Lung (tissue), 12 donors: ENCODE data around the gene RABGAP1L. TPM values are rescaled to one million over a fixed set of nuclear protein-coding genes. Genes with fewer than 3 reads are reported as not detected.
"Not testable (repeated sequence)": the region's sequence is repeated elsewhere in the genome, so short reads cannot be mapped to it uniquely, and the experiment has no call there.

ENCODE experiments used
- ATAC-seq: fragments of 200-7000 bp; cut with Tn5 transposase; one replicate; pipeline ENCODE4 v1.9.1; 2020; ENCODE audit warnings: moderate number of reproducible peaks; ENCODE audit not compliant: insufficient read depth, low FRiP score
- DNase-seq, 3 donors: peaks; one replicate each; pipeline ENCODE4 v3.0.0-alpha.2; 2013 to 2017
- H3K27ac ChIP-seq, 2 donors: one replicate each; pipeline ENCODE4 v1.5.1; 2013; ENCODE audit warnings: mild to moderate bottlenecking in 2 of 2, moderate library complexity in 2 of 2, control low read depth in 1 of 2, inconsistent platforms in 1 of 2, low read depth in 1 of 2, low read length in 1 of 2
- H3K27me3 ChIP-seq, 3 donors: one replicate each; pipeline ENCODE4 v1.5.1; 2013; ENCODE audit warnings: low read length in 2 of 3; ENCODE audit not compliant: control insufficient read depth in 3 of 3, insufficient read depth in 3 of 3
- H3K36me3 ChIP-seq, 4 donors: one replicate each; pipeline ENCODE4 v1.5.1; 2013; ENCODE audit warnings: low read length in 4 of 4, mild to moderate bottlenecking in 1 of 4, moderate library complexity in 1 of 4; ENCODE audit not compliant: control insufficient read depth in 4 of 4, insufficient read depth in 4 of 4
- H3K4me1 ChIP-seq, 5 donors: one replicate each; pipeline ENCODE4 v1.5.1; 2013; ENCODE audit warnings: low read length in 5 of 5, mild to moderate bottlenecking in 2 of 5, moderate library complexity in 1 of 5; ENCODE audit not compliant: control insufficient read depth in 5 of 5, insufficient read depth in 5 of 5
- H3K4me3 ChIP-seq: one replicate; pipeline ENCODE4 v1.5.1; 2013; ENCODE audit warnings: mild to moderate bottlenecking, control low read depth, moderate library complexity
- H3K9ac ChIP-seq, 2 donors: one replicate each; pipeline ENCODE4 v1.5.1; 2013; ENCODE audit warnings: low read length in 2 of 2, control low read depth in 1 of 2; ENCODE audit not compliant: insufficient read depth in 1 of 2
- H3K9me3 ChIP-seq, 4 donors: one replicate each; pipeline ENCODE4 v1.5.1; 2013; ENCODE audit warnings: low read length in 3 of 4, mild to moderate bottlenecking in 1 of 4, moderate library complexity in 1 of 4; ENCODE audit not compliant: control insufficient read depth in 4 of 4, insufficient read depth in 3 of 4
- WGBS, 2 donors: extraction: QIAGEN DNeasy Blood & Tissue Kit; methylation state at CpG; one replicate each; pipeline ENCODE4 v1.1.7; 2013; 5-methylcytosine and 5-hydroxymethylcytosine counted together
- polyA plus RNA-seq, 2 donors: library from polyadenylated mRNA; stranded (reverse); fragments of 200-250 nt; gene quantifications; one replicate each; pipeline ENCODE4 v1.2.1, GENCODE V29; 2013
- total RNA-seq, 2 donors: library from RNA; depleted of rRNA in 1 of 2; stranded (reverse); fragments of >200 nt in 1 of 2; gene quantifications; one replicate each; pipeline ENCODE4 v1.2.1, GENCODE V29; 2014 to 2021
- TF ChIP-seq, protein P1 (sequence below): IDR thresholded peaks from 2 replicates; pipeline ENCODE4 v1.5.1; 2012; ENCODE audit warnings: mild to moderate bottlenecking; ENCODE audit errors: control extremely low read depth, extremely low read depth
- donor health status: control.
- donor health status: control.
- donor health status: Bipolar disorder and iron deficiency.
- donor health status: healthy.
- donor health status: DM: yes; HTN: yes; CAD: no.

The RABGAP1L gene
- total and polyA plus RNA-seq, 4 donors: 16.0 to 123 (median 44.5) TPM

GRCh38 chr1:175023043-175023921, 864.0 kb downstream of the RABGAP1L start, which contains the start of gene MRPS14:
MRPS14 (minus strand) TSS chr1:175023425; CDS start chr1:175023408, 17 bp downstream.
- TF ChIP-seq, protein P1, sequence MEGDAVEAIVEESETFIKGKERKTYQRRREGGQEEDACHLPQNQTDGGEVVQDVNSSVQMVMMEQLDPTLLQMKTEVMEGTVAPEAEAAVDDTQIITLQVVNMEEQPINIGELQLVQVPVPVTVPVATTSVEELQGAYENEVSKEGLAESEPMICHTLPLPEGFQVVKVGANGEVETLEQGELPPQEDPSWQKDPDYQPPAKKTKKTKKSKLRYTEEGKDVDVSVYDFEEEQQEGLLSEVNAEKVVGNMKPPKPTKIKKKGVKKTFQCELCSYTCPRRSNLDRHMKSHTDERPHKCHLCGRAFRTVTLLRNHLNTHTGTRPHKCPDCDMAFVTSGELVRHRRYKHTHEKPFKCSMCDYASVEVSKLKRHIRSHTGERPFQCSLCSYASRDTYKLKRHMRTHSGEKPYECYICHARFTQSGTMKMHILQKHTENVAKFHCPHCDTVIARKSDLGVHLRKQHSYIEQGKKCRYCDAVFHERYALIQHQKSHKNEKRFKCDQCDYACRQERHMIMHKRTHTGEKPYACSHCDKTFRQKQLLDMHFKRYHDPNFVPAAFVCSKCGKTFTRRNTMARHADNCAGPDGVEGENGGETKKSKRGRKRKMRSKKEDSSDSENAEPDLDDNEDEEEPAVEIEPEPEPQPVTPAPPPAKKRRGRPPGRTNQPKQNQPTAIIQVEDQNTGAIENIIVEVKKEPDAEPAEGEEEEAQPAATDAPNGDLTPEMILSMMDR: no peak
- peak within 1 kb of the TSS; percentile 72 to 81 for H3K27ac ChIP-seq
- H3K4me3 ChIP-seq: peak within 1 kb of the TSS; percentile 76
- no peaks in the 10 kb centered on the region for H3K9me3 ChIP-seq
- peak within 1 kb of the TSS; percentile 94 to 98 for H3K9ac ChIP-seq
- ATAC-seq (peak; percentile 99), DNase-seq (peak; percentile 99 to 100 (median 99))
- WGBS, 2 donors: 3% methylated on average over 42 of the region's 42 CpGs
- H3K36me3 ChIP-seq: peaks cover 2 to 4% (median 3%) of the 10 kb centered on the region in 4 donors
- H3K4me1 ChIP-seq: peaks cover 0 to 6% (median 3%) of the 10 kb centered on the region in 5 donors
- no peaks in the 10 kb centered on the region for H3K27me3 ChIP-seq

DNA sequence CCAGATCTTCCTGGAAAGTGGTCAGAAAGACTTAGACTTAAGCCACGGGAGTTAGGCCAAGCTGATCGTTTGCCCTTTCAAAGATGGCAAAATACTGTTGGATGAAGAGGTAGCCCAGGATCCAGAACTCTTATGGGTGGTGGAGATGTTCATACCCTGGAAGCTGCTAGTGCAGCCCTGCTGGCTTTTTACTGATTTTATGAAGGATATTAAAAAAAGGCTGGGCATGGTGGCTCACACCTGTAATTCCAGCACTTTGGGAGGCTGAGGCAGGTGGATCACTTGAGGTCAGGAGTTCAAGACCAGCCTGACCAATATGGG, 864.6 kb downstream of the RABGAP1L start:
- Histone ChIP-seq H3K9ac (peak overlapping the region; percentile 33 to 75), H3K27ac (peak overlapping the region; percentile 52 to 63)
- not testable (repeated sequence) for H3K9me3 ChIP-seq, H3K4me1 ChIP-seq, H3K36me3 ChIP-seq, ATAC-seq, H3K27me3 ChIP-seq, DNase-seq, H3K4me3 ChIP-seq
- 96 to 98% methylated on average over 2 of the region's 2 CpGs for WGBS, 2 donors

- Histone ChIP-seq H3K27me3 (no peaks in the 10 kb centered on the region), H3K27ac (no peak overlapping the region), H3K9me3 (no peaks in the 10 kb centered on the region), H3K36me3 (peaks cover 0 to 4% (median 2%) of the 10 kb centered on the region in 4 donors), H3K4me1 (peaks cover 0 to 6% (median 3%) of the 10 kb centered on the region in 5 donors), H3K4me3 (no peak overlapping the region), H3K9ac (no peak overlapping the region)
- TF ChIP-seq, protein P1: no peak
- 96 to 98% methylated on average over 2 of the region's 2 CpGs for WGBS, 2 donors
- no peak for ATAC-seq
- no peak for DNase-seq
These were observed 865.5 kb downstream of the RABGAP1L start for GRCh38 chr1:175024773-175025172.

DNA sequence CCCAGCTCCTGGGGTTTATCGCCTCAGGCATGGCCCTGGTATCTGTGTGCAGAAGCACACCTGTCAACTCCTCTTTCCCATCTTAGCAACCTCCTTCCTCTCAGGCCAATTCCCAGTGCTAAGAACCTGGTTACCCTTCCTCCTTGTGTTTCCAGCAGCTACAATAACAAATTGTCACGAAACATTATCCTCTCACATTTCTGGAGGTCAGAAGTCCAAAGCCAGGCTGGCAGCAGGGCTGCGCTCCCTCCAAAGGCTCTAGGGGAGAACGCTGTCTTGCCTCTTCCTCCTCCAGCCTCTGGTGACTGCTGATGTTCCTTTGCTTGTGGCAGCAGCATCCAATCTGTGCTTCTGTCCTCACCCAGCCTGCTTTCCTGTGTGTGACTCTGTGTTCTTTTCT, 874.6 kb downstream of the RABGAP1L start:
- Histone ChIP-seq H3K9ac (no peak overlapping the region), H3K36me3 (no peaks in the 10 kb centered on the region), H3K4me1 (no peaks in the 10 kb centered on the region), H3K27ac (no peak overlapping the region), H3K27me3 (no peaks in the 10 kb centered on the region), H3K9me3 (no peaks in the 10 kb centered on the region), H3K4me3 (no peak overlapping the region)
- TF ChIP-seq, protein P1: no peak
- no peak for ATAC-seq
- no peak for DNase-seq
- WGBS, 2 donors: 92 to 94% methylated on average over 4 of the region's 4 CpGs
